ENCODE data around the gene ASPG. TPM values are rescaled to one million over a fixed set of nuclear protein-coding genes. Genes with fewer than 3 reads are reported as not detected.

Gene ASPG
- total RNA-seq, 1 experiment from 2014 or later, result not detected

- Histone ChIP-seq H3K36me3 (no peaks in the 10 kb centered on the region), H3K4me3 (no peak overlapping the region), H3K27ac (no peak overlapping the region), H3K9me3 (replicated peaks) (no peaks in the 10 kb centered on the region), H3K4me1 (replicated peaks) (no peaks in the 10 kb centered on the region), H3K27me3 (replicated peaks) (peaks cover 6% of the 10 kb centered on the region; the same call in 1 of the 2 replicates)
- no peak for DNase-seq (ENCODE audit: low read depth in 1 of 2, low spot score in 2 of 2)
These were observed 24.3 kb downstream of the ASPG start for GRCh38 chr14:104109731-104110361.

GRCh38 chr14:104110491-104111209, 25.1 kb downstream of the ASPG start:
- no peaks in the 10 kb centered on the region for H3K9me3 ChIP-seq (replicated peaks)
- H3K27me3 ChIP-seq (replicated peaks), result peaks cover 11% of the 10 kb centered on the region
- H3K27ac ChIP-seq, result no peak overlapping the region
- no peaks in the 10 kb centered on the region for H3K36me3 ChIP-seq
- no peak for DNase-seq (ENCODE audit: low read depth in 1 of 2, low spot score in 2 of 2)
- H3K4me3 ChIP-seq, result no peak overlapping the region
- no peaks in the 10 kb centered on the region for H3K4me1 ChIP-seq (replicated peaks)

- H3K4me3 ChIP-seq, result no peak overlapping the region
- H3K36me3 ChIP-seq, result no peaks in the 10 kb centered on the region
- H3K27ac ChIP-seq, result no peak overlapping the region
- peaks cover 19% of the 10 kb centered on the region for H3K27me3 ChIP-seq (replicated peaks)
- H3K9me3 ChIP-seq (replicated peaks), result no peaks in the 10 kb centered on the region
- no peak for DNase-seq (ENCODE audit: low read depth in 1 of 2, low spot score in 2 of 2)
- H3K4me1 ChIP-seq (replicated peaks), result peaks cover 3% of the 10 kb centered on the region
These were observed 26.0 kb downstream of the ASPG start for GRCh38 chr14:104111301-104112112.

- no peak overlapping the region for H3K27ac ChIP-seq
- H3K4me3 ChIP-seq, result no peak overlapping the region
- peaks cover 25% of the 10 kb centered on the region for H3K27me3 ChIP-seq (replicated peaks)
These were observed 26.6 kb downstream of the ASPG start for GRCh38 chr14:104112113-104112505.

GRCh38 chr14:104112609-104113571, 27.4 kb downstream of the ASPG start:
- no peak for DNase-seq (ENCODE audit: low read depth in 1 of 2, low spot score in 2 of 2)
- Histone ChIP-seq H3K9me3 (replicated peaks) (no peaks in the 10 kb centered on the region), H3K4me3 (no peak overlapping the region)

More at GRCh38 chr14:104112113-104112505, 26.6 kb downstream of the ASPG start:
- no peaks in the 10 kb centered on the region for H3K36me3 ChIP-seq
- peaks cover 9% of the 10 kb centered on the region for H3K4me1 ChIP-seq (replicated peaks)
- H3K9me3 ChIP-seq (replicated peaks), result no peaks in the 10 kb centered on the region
- no peak for DNase-seq (ENCODE audit: low read depth in 1 of 2, low spot score in 2 of 2)

GRCh38 chr14:104113631-104114420, 28.3 kb downstream of the ASPG start:
- H3K9me3 ChIP-seq (replicated peaks), result no peaks in the 10 kb centered on the region
- H3K4me3 ChIP-seq, result no peak overlapping the region
- H3K27me3 ChIP-seq (replicated peaks), result peaks cover 39% of the 10 kb centered on the region
- peaks cover 10% of the 10 kb centered on the region for H3K4me1 ChIP-seq (replicated peaks)
- H3K27ac ChIP-seq, result no peak overlapping the region
- H3K36me3 ChIP-seq, result no peaks in the 10 kb centered on the region
- DNase-seq (ENCODE audit: low read depth in 1 of 2, low spot score in 2 of 2), result no peak

More at GRCh38 chr14:104112609-104113571, 27.4 kb downstream of the ASPG start:
- Histone ChIP-seq H3K27ac (no peak overlapping the region), H3K4me1 (replicated peaks) (peaks cover 10% of the 10 kb centered on the region), H3K36me3 (no peaks in the 10 kb centered on the region), H3K27me3 (replicated peaks) (peaks cover 33% of the 10 kb centered on the region)

GRCh38 chr14:104114421-104115130, 29.1 kb downstream of the ASPG start:
- peaks cover 39% of the 10 kb centered on the region for H3K27me3 ChIP-seq (replicated peaks)
- H3K4me1 ChIP-seq (replicated peaks), result peaks cover 10% of the 10 kb centered on the region

GRCh38 chr14:104115131-104115600, 29.7 kb downstream of the ASPG start:
- peaks cover 39% of the 10 kb centered on the region for H3K27me3 ChIP-seq (replicated peaks)
- H3K36me3 ChIP-seq, result no peaks in the 10 kb centered on the region
- DNase-seq (ENCODE audit: low read depth in 1 of 2, low spot score in 2 of 2), result no peak
- no peak overlapping the region for H3K27ac ChIP-seq
- peaks cover 10% of the 10 kb centered on the region for H3K4me1 ChIP-seq (replicated peaks)
- H3K4me3 ChIP-seq, result no peak overlapping the region
- no peaks in the 10 kb centered on the region for H3K9me3 ChIP-seq (replicated peaks)

More at GRCh38 chr14:104114421-104115130, 29.1 kb downstream of the ASPG start:
- no peaks in the 10 kb centered on the region for H3K9me3 ChIP-seq (replicated peaks)
- no peaks in the 10 kb centered on the region for H3K36me3 ChIP-seq
- no peak overlapping the region for H3K27ac ChIP-seq
- H3K4me3 ChIP-seq, result no peak overlapping the region
- DNase-seq (ENCODE audit: low read depth in 1 of 2, low spot score in 2 of 2), result no peak

- H3K4me3 ChIP-seq, result no peak overlapping the region
- peaks cover 39% of the 10 kb centered on the region for H3K27me3 ChIP-seq (replicated peaks)
- DNase-seq (ENCODE audit: low read depth in 1 of 2, low spot score in 2 of 2), result no peak
- no peaks in the 10 kb centered on the region for H3K9me3 ChIP-seq (replicated peaks)
- H3K27ac ChIP-seq, result no peak overlapping the region
- no peaks in the 10 kb centered on the region for H3K36me3 ChIP-seq
- peaks cover 10% of the 10 kb centered on the region for H3K4me1 ChIP-seq (replicated peaks)
These were observed 30.3 kb downstream of the ASPG start for GRCh38 chr14:104115691-104116287.

- Histone ChIP-seq H3K9me3 (replicated peaks) (no peaks in the 10 kb centered on the region), H3K27me3 (replicated peaks) (peaks cover 39% of the 10 kb centered on the region), H3K36me3 (no peaks in the 10 kb centered on the region), H3K27ac (no peak overlapping the region), H3K4me3 (peak overlapping the region; percentile 25), H3K4me1 (replicated peaks) (peaks cover 10% of the 10 kb centered on the region)
- no peak for DNase-seq (ENCODE audit: low read depth in 1 of 2, low spot score in 2 of 2)
These were observed 30.8 kb downstream of the ASPG start for GRCh38 chr14:104116288-104116755.

GRCh38 chr14:104116756-104117340, 31.3 kb downstream of the ASPG start:
- Histone ChIP-seq H3K4me1 (replicated peaks) (peaks cover 10% of the 10 kb centered on the region), H3K36me3 (no peaks in the 10 kb centered on the region), H3K27me3 (replicated peaks) (peaks cover 39% of the 10 kb centered on the region), H3K27ac (no peak overlapping the region), H3K4me3 (peak overlapping the region; percentile 25), H3K9me3 (replicated peaks) (no peaks in the 10 kb centered on the region)
- no peak for DNase-seq (ENCODE audit: low read depth in 1 of 2, low spot score in 2 of 2)

All from SJSA1 (cell line).